CD4-positive, CD25-positive, alpha-beta regulatory T cell (primary cell): ENCODE measurements around the gene NUAK1. TPM values are rescaled to one million over a fixed set of nuclear protein-coding genes. Genes with fewer than 3 reads are reported as not detected.
A peak's percentile ranks its signal among the peaks of the same experiment; 100 is the strongest.

Source experiments
- ATAC-seq, 2 donors: fragments of 150-1000 bp; cut with Tn5 transposase; one replicate each; pipeline ENCODE4 v1.10.0; 2021; ENCODE audit warnings: low read depth in 2 of 2, moderate number of reproducible peaks in 2 of 2, moderate library complexity in 1 of 2
- DNase-seq, 3 donors: peaks; one replicate each; pipeline versions ENCODE4 v3.0.0 to v3.0.0-alpha.2; 2012 to 2022; ENCODE audit warnings: mixed read lengths in 1 of 3
- H3K27ac ChIP-seq: one replicate; pipeline ENCODE4 v1.7.0; 2013; ENCODE audit warnings: mild to moderate bottlenecking, low read length; ENCODE audit not compliant: insufficient read depth, poor library complexity, severe bottlenecking
- H3K27me3 ChIP-seq: one replicate; pipeline ENCODE4 v1.7.0; 2013; ENCODE audit warnings: low read length; ENCODE audit not compliant: control insufficient read depth, insufficient read depth
- H3K36me3 ChIP-seq: one replicate; pipeline ENCODE4 v1.7.0; 2013; ENCODE audit warnings: mild to moderate bottlenecking, low read length, moderate library complexity; ENCODE audit not compliant: control insufficient read depth, insufficient read depth
- H3K4me1 ChIP-seq: 2 replicates; pipeline ENCODE4 v1.7.0; 2013; ENCODE audit warnings: mild to moderate bottlenecking, low read length; ENCODE audit not compliant: insufficient read depth, control insufficient read depth, poor library complexity, severe bottlenecking
- H3K4me3 ChIP-seq: one replicate; pipeline ENCODE4 v1.7.0; 2013; ENCODE audit warnings: low read depth, mild to moderate bottlenecking, low read length, moderate library complexity
- H3K9me3 ChIP-seq, 2 experiments: 1 replicate in 1 of 2; 2 replicates in 1 of 2; pipeline ENCODE4 v1.7.0; 2013; ENCODE audit warnings: low read length in 2 of 2, mild to moderate bottlenecking in 1 of 2, moderate library complexity in 1 of 2; ENCODE audit not compliant: control insufficient read depth in 2 of 2
- H3K27ac Mint-ChIP-seq, 3 donors: one replicate each; pipeline ENCODE4 v1.8.0; 2020 to 2022; ENCODE audit warnings: mild to moderate bottlenecking in 3 of 3, mixed read lengths in 3 of 3, moderate library complexity in 2 of 3
- H3K27me3 Mint-ChIP-seq: one replicate; pipeline ENCODE4 v1.8.0; 2022; ENCODE audit warnings: mild to moderate bottlenecking, mixed read lengths
- H3K36me3 Mint-ChIP-seq: one replicate; pipeline ENCODE4 v1.8.0; 2020; ENCODE audit warnings: mixed read lengths
- H3K4me1 Mint-ChIP-seq, 4 donors: one replicate each; pipeline ENCODE4 v1.8.0; 2020 to 2022; ENCODE audit warnings: mixed read lengths in 4 of 4, mild to moderate bottlenecking in 1 of 4
- H3K4me3 Mint-ChIP-seq, 4 donors: one replicate each; pipeline ENCODE4 v1.8.0; 2020 to 2022; ENCODE audit warnings: mild to moderate bottlenecking in 4 of 4, mixed read lengths in 4 of 4, moderate library complexity in 3 of 4
- H3K9me3 Mint-ChIP-seq, 7 donors: one replicate each; pipeline ENCODE4 v1.8.0; 2020 to 2022; ENCODE audit warnings: mixed read lengths in 7 of 7, mild to moderate bottlenecking in 3 of 7, moderate library complexity in 2 of 7
- polyA plus RNA-seq, 4 donors: library from polyadenylated mRNA; unstranded; fragments of 300-500 nt; fragmentation: Illumina TruSeq; gene quantifications; one replicate each; pipeline ENCODE4 v1.2.3, GENCODE V29; 2021
- total RNA-seq: library from RNA; stranded (reverse); gene quantifications from one replicate; pipeline ENCODE4 v1.2.3, GENCODE V29; 2022

The NUAK1 gene
- total RNA-seq (not detected), polyA plus RNA-seq (not detected)

GRCh38 chr12:106138633-106139421, at the start of gene NUAK1:
Gene NUAK1 (minus strand): TSS chr12:106138954. CDS start chr12:106138653, 301 bp downstream.
- peaks cover 40% of the 10 kb centered on the region for H3K27me3 ChIP-seq
- H3K4me3 Mint-ChIP-seq: peak within 1 kb of the TSS in 3 of 4 donors; percentile 29 to 82 (median 71)
- H3K27me3 Mint-ChIP-seq: peaks cover 68% of the 10 kb centered on the region
- H3K4me1 Mint-ChIP-seq: peaks cover 0 to 26% (median 0%) of the 10 kb centered on the region in 4 donors
- no peak for DNase-seq
- peak; percentile 23 to 29 for ATAC-seq
- H3K27ac ChIP-seq: no peak within 1 kb of the TSS
- H3K36me3 Mint-ChIP-seq: no peaks in the 10 kb centered on the region
- no peaks in the 10 kb centered on the region for H3K9me3 ChIP-seq
- H3K4me1 ChIP-seq: peaks cover 11% of the 10 kb centered on the region
- no peak within 1 kb of the TSS for H3K27ac Mint-ChIP-seq
- H3K4me3 ChIP-seq: no peak within 1 kb of the TSS
- H3K9me3 Mint-ChIP-seq: peaks cover 0 to 2% (median 0%) of the 10 kb centered on the region in 7 donors
- no peaks in the 10 kb centered on the region for H3K36me3 ChIP-seq

GRCh38 chr12:106188256-106188655, 49.5 kb upstream of the NUAK1 start:
- no peaks in the 10 kb centered on the region for H3K4me1 Mint-ChIP-seq
- H3K9me3 ChIP-seq: no peaks in the 10 kb centered on the region
- DNase-seq (no peak), ATAC-seq (no peak)
- H3K36me3 Mint-ChIP-seq: no peaks in the 10 kb centered on the region
- H3K36me3 ChIP-seq: no peaks in the 10 kb centered on the region
- H3K27me3 ChIP-seq: peaks cover 2% of the 10 kb centered on the region
- H3K4me3 ChIP-seq: no peak overlapping the region
- no peak overlapping the region for H3K4me3 Mint-ChIP-seq
- H3K27me3 Mint-ChIP-seq: peaks cover 22% of the 10 kb centered on the region
- H3K4me1 ChIP-seq: no peaks in the 10 kb centered on the region
- H3K27ac ChIP-seq: no peak overlapping the region
- peaks cover 0 to 2% (median 0%) of the 10 kb centered on the region in 7 donors for H3K9me3 Mint-ChIP-seq
- H3K27ac Mint-ChIP-seq: peak overlapping the region in 1 of 3 donors; percentile 39

GRCh38 chr12:106187842-106188241, 49.1 kb upstream of the NUAK1 start:
- ATAC-seq (no peak), DNase-seq (no peak)
- Histone ChIP-seq H3K27ac (no peak overlapping the region), H3K36me3 (no peaks in the 10 kb centered on the region), H3K27me3 (peaks cover 2% of the 10 kb centered on the region), H3K4me1 (no peaks in the 10 kb centered on the region), H3K9me3 (no peaks in the 10 kb centered on the region), H3K4me3 (no peak overlapping the region)
- Mint-ChIP-seq H3K4me3 (no peak overlapping the region), H3K27ac (peak overlapping the region in 1 of 3 donors; percentile 39), H3K36me3 (no peaks in the 10 kb centered on the region), H3K9me3 (peaks cover 0 to 2% (median 0%) of the 10 kb centered on the region in 7 donors), H3K27me3 (peaks cover 25% of the 10 kb centered on the region), H3K4me1 (no peaks in the 10 kb centered on the region)

GRCh38 chr12:106187155-106187789, 48.5 kb upstream of the NUAK1 start:
- peaks cover 0 to 2% (median 0%) of the 10 kb centered on the region in 7 donors for H3K9me3 Mint-ChIP-seq
- H3K27me3 ChIP-seq: peaks cover 2% of the 10 kb centered on the region
- no peaks in the 10 kb centered on the region for H3K4me1 ChIP-seq
- no peak overlapping the region for H3K27ac Mint-ChIP-seq
- no peak overlapping the region for H3K27ac ChIP-seq
- H3K4me3 Mint-ChIP-seq: no peak overlapping the region
- H3K4me1 Mint-ChIP-seq: no peaks in the 10 kb centered on the region
- peaks cover 26% of the 10 kb centered on the region for H3K27me3 Mint-ChIP-seq
- ATAC-seq: no peak
- no peaks in the 10 kb centered on the region for H3K36me3 Mint-ChIP-seq
- H3K9me3 ChIP-seq: no peaks in the 10 kb centered on the region
- H3K36me3 ChIP-seq: no peaks in the 10 kb centered on the region
- no peak overlapping the region for H3K4me3 ChIP-seq
- DNase-seq: no peak

- H3K27me3 ChIP-seq: peaks cover 2% of the 10 kb centered on the region
Observed at GRCh38 chr12:106183735-106184134, 45.0 kb upstream of the NUAK1 start.

GRCh38 chr12:106181401-106182114, 42.8 kb upstream of the NUAK1 start:
- Histone ChIP-seq H3K27me3 (no peaks in the 10 kb centered on the region), H3K27ac (no peak overlapping the region), H3K4me3 (no peak overlapping the region), H3K36me3 (no peaks in the 10 kb centered on the region), H3K4me1 (no peaks in the 10 kb centered on the region), H3K9me3 (no peaks in the 10 kb centered on the region)
- H3K36me3 Mint-ChIP-seq: no peaks in the 10 kb centered on the region
- ATAC-seq (no peak), DNase-seq (no peak)
- no peak overlapping the region for H3K27ac Mint-ChIP-seq
- H3K4me3 Mint-ChIP-seq: no peak overlapping the region
- no peaks in the 10 kb centered on the region for H3K9me3 Mint-ChIP-seq
- peaks cover 28% of the 10 kb centered on the region for H3K27me3 Mint-ChIP-seq
- no peaks in the 10 kb centered on the region for H3K4me1 Mint-ChIP-seq

More at GRCh38 chr12:106183735-106184134, 45.0 kb upstream of the NUAK1 start:
- DNase-seq (no peak), ATAC-seq (no peak)
- Histone ChIP-seq H3K4me3 (no peak overlapping the region), H3K36me3 (no peaks in the 10 kb centered on the region), H3K9me3 (no peaks in the 10 kb centered on the region), H3K4me1 (no peaks in the 10 kb centered on the region), H3K27ac (no peak overlapping the region)
- no peaks in the 10 kb centered on the region for H3K9me3 Mint-ChIP-seq
- H3K4me1 Mint-ChIP-seq: no peaks in the 10 kb centered on the region
- H3K36me3 Mint-ChIP-seq: no peaks in the 10 kb centered on the region
- no peak overlapping the region for H3K4me3 Mint-ChIP-seq
- peaks cover 31% of the 10 kb centered on the region for H3K27me3 Mint-ChIP-seq
- H3K27ac Mint-ChIP-seq: no peak overlapping the region

GRCh38 chr12:106179086-106179485, 40.3 kb upstream of the NUAK1 start:
- no peak overlapping the region for H3K4me3 ChIP-seq
- H3K4me3 Mint-ChIP-seq: no peak overlapping the region
- no peaks in the 10 kb centered on the region for H3K4me1 Mint-ChIP-seq

More at GRCh38 chr12:106179086-106179485, 40.3 kb upstream of the NUAK1 start:
- no peaks in the 10 kb centered on the region for H3K27me3 ChIP-seq
- no peaks in the 10 kb centered on the region for H3K4me1 ChIP-seq
- DNase-seq (no peak), ATAC-seq (no peak)
- H3K27ac Mint-ChIP-seq: no peak overlapping the region
- no peak overlapping the region for H3K27ac ChIP-seq
- peaks cover 13% of the 10 kb centered on the region for H3K27me3 Mint-ChIP-seq
- no peaks in the 10 kb centered on the region for H3K9me3 ChIP-seq
- H3K36me3 Mint-ChIP-seq: no peaks in the 10 kb centered on the region
- no peaks in the 10 kb centered on the region for H3K36me3 ChIP-seq
- H3K9me3 Mint-ChIP-seq: no peaks in the 10 kb centered on the region
